IMR-90 (cell line): ENCODE measurements around the gene GZMA. TPM values are rescaled to one million over a fixed set of nuclear protein-coding genes. Genes with fewer than 3 reads are reported as not detected.

Experiments
- ATAC-seq: fragments of 200-7000 bp; cut with Tn5 transposase; 2 replicates; pipeline ENCODE4 v1.9.1; 2020; ENCODE audit warnings: low read depth, mild to moderate bottlenecking, moderate library complexity
- BruUV-seq: library from RNA; stranded (reverse); fragments of 400-500 nt; replicated peaks from 2 replicates; lab custom pipeline; 2021; lab: Mats Ljungman, UMichigan
- CTCF ChIA-PET: fragments of 300-600 bp; formaldehyde crosslinking; extraction: SDS; loops from one replicate; lab custom pipeline; 2021; ENCODE audit warnings: antibody characterized with exemption; lab: Yijun Ruan, JAX
- POLR2A ChIA-PET: fragments of 300-600 bp; sonication (Branson Sonifier 250); formaldehyde crosslinking; loops from one replicate; lab custom pipeline; 2022; ENCODE audit warnings: antibody characterized with exemption; ENCODE audit not compliant: unreplicated experiment; lab: Charles Lee
- DNase-seq: peaks from one replicate; pipeline ENCODE4 v3.0.0; 2013
- H2AFZ ChIP-seq: replicated peaks from 2 replicates; pipeline ENCODE3; 2013; ENCODE audit warnings: low read length, mild to moderate bottlenecking; ENCODE audit not compliant: poor library complexity
- H2AK5ac ChIP-seq: 2 replicates; pipeline ENCODE4 v1.6.1; 2013; ENCODE audit warnings: low read depth, low read length, inconsistent platforms
- H2AK9ac ChIP-seq: replicated peaks from 2 replicates; pipeline ENCODE3; 2013; ENCODE audit warnings: mild to moderate bottlenecking, low read depth, low read length, moderate library complexity; ENCODE audit not compliant: poor library complexity
- H2BK120ac ChIP-seq: 2 replicates; pipeline ENCODE4 v1.6.1; 2013; ENCODE audit warnings: low read depth, low read length, inconsistent platforms
- H2BK15ac ChIP-seq: 3 replicates; pipeline ENCODE4 v1.6.1; 2013; ENCODE audit warnings: low read depth, low read length, inconsistent platforms
- H2BK20ac ChIP-seq: 2 replicates; pipeline ENCODE4 v1.6.1; 2013; ENCODE audit warnings: low read depth, mild to moderate bottlenecking, inconsistent platforms, low read length, moderate library complexity
- H2BK5ac ChIP-seq: 2 replicates; pipeline ENCODE4 v1.6.1; 2013; ENCODE audit warnings: mild to moderate bottlenecking, low read depth, low read length, inconsistent platforms; ENCODE audit not compliant: poor library complexity, severe bottlenecking
- H3K14ac ChIP-seq: replicated peaks from 2 replicates; pipeline ENCODE4 v1.6.1; 2013; ENCODE audit warnings: low read depth, low read length, inconsistent platforms
- H3K18ac ChIP-seq: 2 replicates; pipeline ENCODE4 v1.6.1; 2013; ENCODE audit warnings: low read depth, low read length, control low read depth
- H3K23ac ChIP-seq: 2 replicates; pipeline ENCODE4 v1.6.1; 2013; ENCODE audit warnings: low read depth, low read length, inconsistent platforms
- H3K27ac ChIP-seq: 2 replicates; pipeline ENCODE4 v1.5.1; 2013; ENCODE audit warnings: mild to moderate bottlenecking, control low read depth, low read length; ENCODE audit not compliant: insufficient read depth
- H3K27me3 ChIP-seq: 2 replicates; pipeline ENCODE4 v1.6.1; 2013; ENCODE audit warnings: low read length; ENCODE audit not compliant: control insufficient read depth, insufficient read depth
- H3K36me3 ChIP-seq: 2 replicates; pipeline ENCODE4 v1.6.1; 2013; ENCODE audit warnings: low read length, mixed read lengths; ENCODE audit not compliant: control insufficient read depth, insufficient read depth
- H3K4ac ChIP-seq: 2 replicates; pipeline ENCODE4 v1.6.1; 2013; ENCODE audit warnings: low read depth, low read length, inconsistent platforms
- H3K4me1 ChIP-seq: 2 replicates; pipeline ENCODE4 v1.6.1; 2013; ENCODE audit warnings: low read length, mixed read lengths; ENCODE audit not compliant: control insufficient read depth, insufficient read depth
- H3K4me2 ChIP-seq: 2 replicates; pipeline ENCODE4 v1.6.1; 2013; ENCODE audit warnings: low read depth, mild to moderate bottlenecking, control low read depth, low read length, moderate library complexity
- H3K4me3 ChIP-seq: 2 replicates; pipeline ENCODE4 v1.5.1; 2013; ENCODE audit warnings: low read depth, mild to moderate bottlenecking, control low read depth, low read length, moderate library complexity; ENCODE audit not compliant: insufficient read depth
- H3K56ac ChIP-seq: 2 replicates; pipeline ENCODE4 v1.6.1; 2013; ENCODE audit warnings: low read length, inconsistent platforms; ENCODE audit not compliant: insufficient read depth; ENCODE audit errors: extremely low read depth
- H3K79me1 ChIP-seq, 2 experiments: 2 replicates each; pipeline ENCODE4 v1.6.1; 2013; ENCODE audit warnings: low read length in 2 of 2, inconsistent platforms in 1 of 2, low read depth in 1 of 2
- H3K9ac ChIP-seq: 2 replicates; pipeline ENCODE4 v1.6.1; 2013; ENCODE audit warnings: low read depth, low read length, control low read depth
- H3K9me1 ChIP-seq: 2 replicates; pipeline ENCODE4 v1.6.1; 2013; ENCODE audit warnings: low read length, inconsistent platforms; ENCODE audit not compliant: insufficient read depth
- H3K9me3 ChIP-seq: 2 replicates; pipeline ENCODE4 v1.6.1; 2013; ENCODE audit warnings: low read length; ENCODE audit not compliant: control insufficient read depth, insufficient read depth
- H4K20me1 ChIP-seq: 2 replicates; pipeline ENCODE4 v1.6.1; 2013; ENCODE audit warnings: low read length, inconsistent platforms; ENCODE audit not compliant: insufficient read depth
- H4K5ac ChIP-seq: 2 replicates; pipeline ENCODE4 v1.6.1; 2013; ENCODE audit warnings: mild to moderate bottlenecking, low read depth, low read length, control low read depth
- H4K8ac ChIP-seq, 2 experiments: 2 replicates each; pipeline ENCODE4 v1.6.1; 2013; ENCODE audit warnings: low read depth in 2 of 2, low read length in 2 of 2, control low read depth in 1 of 2, inconsistent platforms in 1 of 2
- H4K91ac ChIP-seq: 2 replicates; pipeline ENCODE4 v1.6.1; 2013; ENCODE audit warnings: low read depth, low read length, inconsistent platforms; ENCODE audit not compliant: insufficient read depth
- BHLHE40 ChIP-seq: fragments of 150-350 bp; IDR thresholded peaks from 2 replicates; pipeline ENCODE4 v1.6.1; 2016; ENCODE audit warnings: mild to moderate bottlenecking, low read depth, low read length
- CEBPB ChIP-seq: IDR thresholded peaks from 2 replicates; pipeline ENCODE4 v1.6.1; 2012; ENCODE audit warnings: low read depth, low read length, improper control_type of control experiment
- CHD1 ChIP-seq: IDR thresholded peaks from 2 replicates; pipeline ENCODE4 v1.6.1; 2012; ENCODE audit warnings: low read depth, low read length, improper control_type of control experiment
- CTCF ChIP-seq: conservative IDR thresholded peaks from 2 replicates; pipeline ENCODE4 v1.5.1; 2012; ENCODE audit warnings: mild to moderate bottlenecking, low read depth, low read length, improper control_type of control experiment
- ELK1 ChIP-seq: fragments of 150-350 bp; IDR thresholded peaks from 2 replicates; pipeline ENCODE4 v1.6.1; 2016; ENCODE audit warnings: low read depth, mild to moderate bottlenecking, low read length, moderate library complexity, borderline replicate concordance
- FOS ChIP-seq: fragments of 150-350 bp; IDR thresholded peaks from 2 replicates; pipeline ENCODE4 v1.6.1; 2016; ENCODE audit warnings: low read depth, low read length
- MAFK ChIP-seq: IDR thresholded peaks from 2 replicates; pipeline ENCODE4 v1.6.1; 2012; ENCODE audit warnings: low read depth, low read length, improper control_type of control experiment
- MAZ ChIP-seq: IDR thresholded peaks from 2 replicates; pipeline ENCODE4 v1.6.1; 2012; ENCODE audit warnings: low read depth, mild to moderate bottlenecking, low read length, improper control_type of control experiment, moderate library complexity, borderline replicate concordance
- MXI1 ChIP-seq: IDR thresholded peaks from 2 replicates; pipeline ENCODE4 v1.6.1; 2012; ENCODE audit warnings: low read depth, mild to moderate bottlenecking, low read length, moderate library complexity, borderline replicate concordance
- NFE2L2 ChIP-seq: fragments of 150-350 bp; IDR thresholded peaks from 2 replicates; pipeline ENCODE4 v1.6.1; 2016; ENCODE audit warnings: low read depth, mild to moderate bottlenecking, low read length
- POLR2A ChIP-seq: IDR thresholded peaks from 2 replicates; pipeline ENCODE4 v1.6.1; 2012; ENCODE audit warnings: mild to moderate bottlenecking, low read depth, low read length
- RAD21 ChIP-seq: IDR thresholded peaks from 2 replicates; pipeline ENCODE4 v1.6.1; 2012; ENCODE audit warnings: low read length, improper control_type of control experiment
- RCOR1 ChIP-seq: IDR thresholded peaks from 2 replicates; pipeline ENCODE4 v1.6.1; 2012; ENCODE audit warnings: mild to moderate bottlenecking, low read length, improper control_type of control experiment; ENCODE audit not compliant: insufficient replicate concordance
- RFX5 ChIP-seq: IDR thresholded peaks from 2 replicates; pipeline ENCODE4 v1.8.0; 2012; ENCODE audit warnings: low read depth, mild to moderate bottlenecking, low read length, moderate library complexity
- SMC3 ChIP-seq: fragments of 150-350 bp; IDR thresholded peaks from 2 replicates; pipeline ENCODE4 v1.6.1; 2016; ENCODE audit warnings: low read depth, mild to moderate bottlenecking, antibody characterized with exemption, low read length, moderate library complexity
- USF2 ChIP-seq: fragments of 150-350 bp; IDR thresholded peaks from 2 replicates; pipeline ENCODE4 v1.6.1; 2017; ENCODE audit warnings: mild to moderate bottlenecking, antibody characterized with exemption, low read length, low read depth
- WGBS, 2 experiments: methylation state at CpG; one replicate each; pipeline versions ENCODE4 v1.1.5 to v1.1.7; 2013; ENCODE audit warnings: missing lambda C conversion rate in 2 of 2; ENCODE audit not compliant: insufficient read length in 1 of 2; ENCODE audit errors: extremely low coverage in 2 of 2; 5-methylcytosine and 5-hydroxymethylcytosine counted together
- dilution Hi-C: fragments of 300-500 bp; cut with HindIII; formaldehyde crosslinking; loops from one replicate; pipeline ENCODE4 v1.14.3; 2018; ENCODE audit warnings: low sequenced_read_pairs; ENCODE audit not compliant: unreplicated experiment
- in situ Hi-C: fragments of 300-500 bp; cut with MboI; formaldehyde crosslinking; loops from 3 replicates; pipeline ENCODE4 v1.14.3; 2019; ENCODE audit warnings: low sequenced_read_pairs, inconsistent platforms, mixed read lengths
- intact Hi-C: fragments of 100-400 bp; cut with micrococcal nuclease; formaldehyde crosslinking; loops from 2 replicates; pipeline ENCODE4 v1.10.0; 2022
- polyA plus RNA-seq, 3 experiments: library from polyadenylated mRNA; depleted of rRNA; stranded (reverse); fragments of >200 nt; gene quantifications; 2 replicates each; pipeline ENCODE4 v1.2.3, GENCODE V29; 2012; ENCODE audit warnings: low replicate concordance in 1 of 3
- total RNA-seq: library from RNA; depleted of rRNA; stranded (reverse); fragments of >200 nt; gene quantifications from 2 replicates; pipeline ENCODE4 v1.2.3, GENCODE V29; 2012

The GZMA gene
- total and polyA plus RNA-seq, 2 of the 4 experiments (the other 2 are of a cell fraction) = not detected

GRCh38 chr5:55096861-55097260, 5.6 kb upstream of the GZMA start:
- H2AK5ac ChIP-seq = no peak overlapping the region
- H3K9me3 ChIP-seq = no peaks in the 10 kb centered on the region
- intact Hi-C loops (no loop called here), dilution Hi-C loops (no loop called here), in situ Hi-C loops (no loop called here)
- no peak overlapping the region for H2BK20ac ChIP-seq
- no peak overlapping the region for H2BK5ac ChIP-seq
- H3K27me3 ChIP-seq = peaks cover 30% of the 10 kb centered on the region
- no peaks in the 10 kb centered on the region for H3K36me3 ChIP-seq
- H3K56ac ChIP-seq = no peak overlapping the region
- no peak overlapping the region for H2AFZ ChIP-seq
- TF ChIP-seq MAFK = no peak
- no peak for TF ChIP-seq RFX5
- no peak for TF ChIP-seq MAZ
- no peak for TF ChIP-seq POLR2A
- no peak for TF ChIP-seq RAD21
- no peak for TF ChIP-seq SMC3
- TF ChIP-seq CHD1 = no peak
- no peak for TF ChIP-seq CTCF
- TF ChIP-seq MXI1 = no peak
- no peak for TF ChIP-seq RCOR1
- TF ChIP-seq NFE2L2 = no peak
- no peak for TF ChIP-seq USF2
- TF ChIP-seq FOS = no peak
- TF ChIP-seq ELK1 = no peak
- no peak for TF ChIP-seq CEBPB
- no peak for TF ChIP-seq BHLHE40
- no peak overlapping the region for H3K18ac ChIP-seq
- H3K9ac ChIP-seq = no peak overlapping the region
- no peaks in the 10 kb centered on the region for H4K20me1 ChIP-seq
- ATAC-seq = no peak
- no peak for DNase-seq
- no peak overlapping the region for H3K4me3 ChIP-seq
- BruUV-seq = no TSS peak
- CTCF ChIA-PET = no interaction called here
- no peak overlapping the region for H3K4ac ChIP-seq
- no peaks in the 10 kb centered on the region for H3K79me1 ChIP-seq
- POLR2A ChIA-PET = no interaction called here
- H2AK9ac ChIP-seq = no peak overlapping the region
- no peaks in the 10 kb centered on the region for H3K4me1 ChIP-seq
- no peak overlapping the region for H4K5ac ChIP-seq
- H4K8ac ChIP-seq = no peak overlapping the region
- no peak overlapping the region for H2BK15ac ChIP-seq
- H4K91ac ChIP-seq = no peak overlapping the region
- no peak overlapping the region for H2BK120ac ChIP-seq
- H3K14ac ChIP-seq = no peak overlapping the region
- no peak overlapping the region for H3K23ac ChIP-seq
- H3K27ac ChIP-seq = no peak overlapping the region
- 83% methylated on average over 3 of the region's 6 CpGs; no CpG with 5 or more reads in 1 of the 2 experiments for WGBS, 2 experiments
- H3K4me2 ChIP-seq = no peak overlapping the region
- H3K9me1 ChIP-seq = no peaks in the 10 kb centered on the region
